ENCODE data around the gene RSPO4.

Gene RSPO4

GRCh38 chr20:910870-911770 is 91.0 kb downstream of the RSPO4 start:
- no peak for DNase-seq (ENCODE audit: low read depth in 2 of 2, low spot score in 1 of 2)

GRCh38 chr20:910132-910869 is 91.8 kb downstream of the RSPO4 start:
- no peak for DNase-seq (ENCODE audit: low read depth in 2 of 2, low spot score in 1 of 2)

GRCh38 chr20:909641-910040 is 92.5 kb downstream of the RSPO4 start:
- DNase-seq (ENCODE audit: low read depth in 2 of 2, low spot score in 1 of 2) = no peak
